ENCODE data around the gene CTDP1.

The CTDP1 gene

GRCh38 chr18:79794846-79795245 lies 115.2 kb downstream of the CTDP1 start:
- DNase-seq (ENCODE audit: low read depth) = no peak
- no peak overlapping the region for H3K4me3 ChIP-seq (ENCODE audit: control insufficient read depth, low read depth, low read length)
- TF ChIP-seq CTCF (IDR thresholded peaks at IDR 0.05; ENCODE audit: control insufficient read depth, insufficient read depth, low read depth, low read length, missing control alignments) = no peak

GRCh38 chr18:79795446-79795845 lies 115.8 kb downstream of the CTDP1 start:
- TF ChIP-seq CTCF (IDR thresholded peaks at IDR 0.05; ENCODE audit: control insufficient read depth, insufficient read depth, low read depth, low read length, missing control alignments) = no peak
- H3K4me3 ChIP-seq (ENCODE audit: control insufficient read depth, low read depth, low read length) = no peak overlapping the region

GRCh38 chr18:79796016-79796415 lies 116.4 kb downstream of the CTDP1 start:
- H3K4me3 ChIP-seq (ENCODE audit: control insufficient read depth, low read depth, low read length) = no peak overlapping the region
- no peak for DNase-seq (ENCODE audit: low read depth)
- no peak for TF ChIP-seq CTCF (IDR thresholded peaks at IDR 0.05; ENCODE audit: control insufficient read depth, insufficient read depth, low read depth, low read length, missing control alignments)

More at GRCh38 chr18:79795446-79795845, 115.8 kb downstream of the CTDP1 start:
- no peak for DNase-seq (ENCODE audit: low read depth)

- no peak for DNase-seq (ENCODE audit: low read depth)
- TF ChIP-seq CTCF (IDR thresholded peaks at IDR 0.05; ENCODE audit: control insufficient read depth, insufficient read depth, low read depth, low read length, missing control alignments) = no peak
- H3K4me3 ChIP-seq (ENCODE audit: control insufficient read depth, low read depth, low read length) = no peak overlapping the region
Observed at GRCh38 chr18:79796531-79797405, 117.2 kb downstream of the CTDP1 start.

- DNase-seq (ENCODE audit: low read depth) = no peak
- TF ChIP-seq CTCF (IDR thresholded peaks at IDR 0.05; ENCODE audit: control insufficient read depth, insufficient read depth, low read depth, low read length, missing control alignments) = no peak
- no peak within 1 kb of the TSS for H3K4me3 ChIP-seq (ENCODE audit: control insufficient read depth, low read depth, low read length)
Observed at GRCh38 chr18:79797518-79798345, 118.1 kb downstream of the CTDP1 start, which contains the start of gene KCNG2. TSS of gene KCNG2 (plus strand) at chr18:79797938. CDS start at chr18:79863668, 65,730 bp downstream.

- no peak overlapping the region for H3K4me3 ChIP-seq (ENCODE audit: control insufficient read depth, low read depth, low read length)
- DNase-seq (ENCODE audit: low read depth) = no peak
- TF ChIP-seq CTCF (IDR thresholded peaks at IDR 0.05; ENCODE audit: control insufficient read depth, insufficient read depth, low read depth, low read length, missing control alignments) = no peak
Observed at GRCh38 chr18:79798346-79798998, 118.9 kb downstream of the CTDP1 start.

Data from AG09309 (cell line).